SKM-1 (cell line): ENCODE measurements around the gene CDKL4.
"Not testable (repeated sequence)": the region's sequence is repeated elsewhere in the genome, so short reads cannot be mapped to it uniquely, and the experiment has no call there.

Experiments used
- DNase-seq: peaks from one replicate; lab custom pipeline; 2025; ENCODE audit not compliant: unreplicated experiment; lab: John Stamatoyannopoulos, UW

Gene CDKL4

GRCh38 chr2:39144416-39144815 is 99.4 kb downstream of the CDKL4 start:
- DNase-seq: no peak

- no peak for DNase-seq
Measured at GRCh38 chr2:39142904-39143605, 100.7 kb downstream of the CDKL4 start.

- DNase-seq: no peak
Measured at GRCh38 chr2:39141334-39142271, 102.2 kb downstream of the CDKL4 start.

- not testable (repeated sequence) for DNase-seq
Measured at GRCh38 chr2:39140948-39141333, 102.8 kb downstream of the CDKL4 start.

GRCh38 chr2:39140322-39140847 is 103.4 kb downstream of the CDKL4 start:
- DNase-seq: peak; percentile 75

GRCh38 chr2:39139511-39140237 is 104.1 kb downstream of the CDKL4 start:
- DNase-seq: no peak

GRCh38 chr2:39138837-39139211 is 104.9 kb downstream of the CDKL4 start:
- no peak for DNase-seq

GRCh38 chr2:39138187-39138836 is 105.5 kb downstream of the CDKL4 start:
- not testable (repeated sequence) for DNase-seq

- DNase-seq: no peak
Measured at GRCh38 chr2:39136799-39137198, 107.0 kb downstream of the CDKL4 start.

GRCh38 chr2:39135690-39136259 is 108.0 kb downstream of the CDKL4 start:
- no peak for DNase-seq

- DNase-seq: no peak
Measured at GRCh38 chr2:39133215-39133851, 110.4 kb downstream of the CDKL4 start.

- no peak for DNase-seq
Measured at GRCh38 chr2:39128919-39129391, 114.8 kb downstream of the CDKL4 start.

- no peak for DNase-seq
Measured at GRCh38 chr2:39127973-39128372, 115.8 kb downstream of the CDKL4 start.
